AG20443 (cell line): ENCODE data around the gene TPM1.

Experiments used
- DNase-seq: peaks from one replicate; pipeline ENCODE4 v3.0.0; 2012; ENCODE audit warnings: low spot score, mixed read lengths

TPM1 gene

GRCh38 chr15:63075015-63075983 is 32.8 kb downstream of the TPM1 start:
- no peak for DNase-seq

- DNase-seq: no peak
Measured at GRCh38 chr15:63075984-63076713, 33.6 kb downstream of the TPM1 start.

- DNase-seq: no peak
Measured at GRCh38 chr15:63076714-63077046, 34.1 kb downstream of the TPM1 start.

- DNase-seq: no peak
Measured at GRCh38 chr15:63077952-63078351, 35.4 kb downstream of the TPM1 start.

GRCh38 chr15:63079947-63080626 is 37.5 kb downstream of the TPM1 start:
- peak; percentile 68 for DNase-seq

GRCh38 chr15:63080634-63081250 is 38.2 kb downstream of the TPM1 start:
- DNase-seq: no peak

GRCh38 chr15:63082366-63082765 is 39.8 kb downstream of the TPM1 start:
- no peak for DNase-seq

GRCh38 chr15:63083044-63083443 is 40.5 kb downstream of the TPM1 start:
- DNase-seq: no peak

GRCh38 chr15:63083541-63083940 is 41.0 kb downstream of the TPM1 start:
- no peak for DNase-seq

GRCh38 chr15:63084806-63085205 is 42.3 kb downstream of the TPM1 start:
- DNase-seq: no peak

GRCh38 chr15:63085289-63085688 is 42.7 kb downstream of the TPM1 start:
- DNase-seq: no peak

- DNase-seq: no peak
Measured at GRCh38 chr15:63086271-63086670, 43.7 kb downstream of the TPM1 start.

GRCh38 chr15:63086947-63087346 is 44.4 kb downstream of the TPM1 start:
- no peak for DNase-seq

GRCh38 chr15:63088533-63089245 is 46.1 kb downstream of the TPM1 start:
- DNase-seq: no peak

- DNase-seq: peak; percentile 86
Measured at GRCh38 chr15:63089260-63090043, 46.9 kb downstream of the TPM1 start.

GRCh38 chr15:63090472-63090871 is 47.9 kb downstream of the TPM1 start:
- DNase-seq: no peak

- no peak for DNase-seq
Measured at GRCh38 chr15:63090887-63091286, 48.3 kb downstream of the TPM1 start.

GRCh38 chr15:63091679-63092446 is 49.3 kb downstream of the TPM1 start:
- DNase-seq: no peak

GRCh38 chr15:63093486-63094205 is 51.1 kb downstream of the TPM1 start:
- DNase-seq: peak; percentile 73
